Prostate gland (tissue), 2 donors: ENCODE measurements around the gene RGMB. TPM values are rescaled to one million over a fixed set of nuclear protein-coding genes. Genes with fewer than 3 reads are reported as not detected.

Experiments used
- DNase-seq: peaks from one replicate; pipeline ENCODE4 v3.0.0-alpha.2; 2019; ENCODE audit warnings: low spot score
- H3K27ac ChIP-seq, 2 donors: fragments of 200-600 bp; sonication (generic); 2 replicates each; pipeline ENCODE4 v1.5.1; 2017 to 2019
- H3K27me3 ChIP-seq: fragments of 200-600 bp; sonication (generic); replicated peaks from 2 replicates; pipeline ENCODE4 v1.5.1; 2019; ENCODE audit not compliant: insufficient read depth
- H3K36me3 ChIP-seq, 2 donors: fragments of 200-600 bp; sonication (generic); 1 replicate in 1 of 2; 2 replicates in 1 of 2; pipeline versions ENCODE4 v1.5.1 to v1.8.1; 2017 to 2019
- H3K4me1 ChIP-seq: fragments of 200-600 bp; sonication (generic); replicated peaks from 2 replicates; pipeline ENCODE4 v1.5.1; 2019
- H3K4me3 ChIP-seq, 2 donors: fragments of 200-600 bp; sonication (generic); 2 replicates each; pipeline ENCODE4 v1.5.1; 2017 to 2019
- H3K9me3 ChIP-seq: fragments of 200-600 bp; sonication (generic); 2 replicates; pipeline ENCODE4 v1.5.1; 2017
- POLR2A ChIP-seq: fragments of 450-650 bp; IDR thresholded peaks from one replicate; pipeline ENCODE4 v1.6.1; 2016; ENCODE audit warnings: antibody characterized with exemption, mild to moderate bottlenecking
- POLR2AphosphoS5 ChIP-seq: sonication (generic); formaldehyde crosslinking; IDR thresholded peaks from one replicate; pipeline ENCODE4 v1.6.1; 2017; ENCODE audit warnings: antibody characterized with exemption
- WGBS: methylation state at CpG from one replicate; pipeline ENCODE4 v1.1.5; 2018; 5-methylcytosine and 5-hydroxymethylcytosine counted together
- intact Hi-C: fragments of 100-400 bp; cut with DNase I; formaldehyde crosslinking; loops from one replicate; pipeline ENCODE4 v1.14.2; 2022
- total RNA-seq, 2 donors: library from RNA; depleted of rRNA; stranded (reverse); fragments of >200 nt; gene quantifications; one replicate each; pipeline ENCODE4 v1.1.0, GENCODE V29; 2016
- TF ChIP-seq, protein P1 (sequence below), 4 experiments: fragments of 200-600 bp in 2 of 4; fragments of 450-650 bp in 2 of 4; sonication (generic) in 2 of 4; IDR thresholded peaks; 1 replicate in 3 of 4; 2 replicates in 1 of 4; pipeline ENCODE4 v1.5.1; 2016 to 2019; ENCODE audit warnings: antibody characterized with exemption in 4 of 4, mild to moderate bottlenecking in 2 of 4, moderate library complexity in 2 of 4

RGMB gene
- total RNA-seq, 2 donors from 2014 or later = 56.5 to 62.2 TPM

DNA sequence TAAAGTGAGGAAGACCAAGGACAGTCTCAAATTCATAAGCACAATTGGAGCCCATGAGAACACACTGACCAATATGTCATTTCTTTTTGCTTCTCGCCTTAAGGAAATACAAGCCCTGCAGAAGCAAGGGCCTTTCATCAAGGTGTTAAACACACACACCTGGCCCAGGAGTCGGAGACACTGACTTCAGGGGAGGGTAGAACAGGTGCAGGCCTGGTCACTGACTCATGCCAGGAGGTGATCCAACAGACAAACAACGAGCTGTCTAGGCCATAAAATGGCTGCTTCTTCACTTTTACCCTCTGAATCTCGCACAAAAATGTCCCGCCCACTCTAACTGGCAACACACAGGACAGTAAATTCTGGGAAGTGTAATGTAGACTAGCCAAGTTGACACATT lies 62.7 kb downstream of the RGMB start:
- TF ChIP-seq POLR2AphosphoS5 (peak; percentile 35), POLR2A (no peak)
- TF ChIP-seq, protein P1, sequence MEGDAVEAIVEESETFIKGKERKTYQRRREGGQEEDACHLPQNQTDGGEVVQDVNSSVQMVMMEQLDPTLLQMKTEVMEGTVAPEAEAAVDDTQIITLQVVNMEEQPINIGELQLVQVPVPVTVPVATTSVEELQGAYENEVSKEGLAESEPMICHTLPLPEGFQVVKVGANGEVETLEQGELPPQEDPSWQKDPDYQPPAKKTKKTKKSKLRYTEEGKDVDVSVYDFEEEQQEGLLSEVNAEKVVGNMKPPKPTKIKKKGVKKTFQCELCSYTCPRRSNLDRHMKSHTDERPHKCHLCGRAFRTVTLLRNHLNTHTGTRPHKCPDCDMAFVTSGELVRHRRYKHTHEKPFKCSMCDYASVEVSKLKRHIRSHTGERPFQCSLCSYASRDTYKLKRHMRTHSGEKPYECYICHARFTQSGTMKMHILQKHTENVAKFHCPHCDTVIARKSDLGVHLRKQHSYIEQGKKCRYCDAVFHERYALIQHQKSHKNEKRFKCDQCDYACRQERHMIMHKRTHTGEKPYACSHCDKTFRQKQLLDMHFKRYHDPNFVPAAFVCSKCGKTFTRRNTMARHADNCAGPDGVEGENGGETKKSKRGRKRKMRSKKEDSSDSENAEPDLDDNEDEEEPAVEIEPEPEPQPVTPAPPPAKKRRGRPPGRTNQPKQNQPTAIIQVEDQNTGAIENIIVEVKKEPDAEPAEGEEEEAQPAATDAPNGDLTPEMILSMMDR (IDR thresholded peaks at IDR 0.05) = no peak
- intact Hi-C loops = no loop called here

DNA sequence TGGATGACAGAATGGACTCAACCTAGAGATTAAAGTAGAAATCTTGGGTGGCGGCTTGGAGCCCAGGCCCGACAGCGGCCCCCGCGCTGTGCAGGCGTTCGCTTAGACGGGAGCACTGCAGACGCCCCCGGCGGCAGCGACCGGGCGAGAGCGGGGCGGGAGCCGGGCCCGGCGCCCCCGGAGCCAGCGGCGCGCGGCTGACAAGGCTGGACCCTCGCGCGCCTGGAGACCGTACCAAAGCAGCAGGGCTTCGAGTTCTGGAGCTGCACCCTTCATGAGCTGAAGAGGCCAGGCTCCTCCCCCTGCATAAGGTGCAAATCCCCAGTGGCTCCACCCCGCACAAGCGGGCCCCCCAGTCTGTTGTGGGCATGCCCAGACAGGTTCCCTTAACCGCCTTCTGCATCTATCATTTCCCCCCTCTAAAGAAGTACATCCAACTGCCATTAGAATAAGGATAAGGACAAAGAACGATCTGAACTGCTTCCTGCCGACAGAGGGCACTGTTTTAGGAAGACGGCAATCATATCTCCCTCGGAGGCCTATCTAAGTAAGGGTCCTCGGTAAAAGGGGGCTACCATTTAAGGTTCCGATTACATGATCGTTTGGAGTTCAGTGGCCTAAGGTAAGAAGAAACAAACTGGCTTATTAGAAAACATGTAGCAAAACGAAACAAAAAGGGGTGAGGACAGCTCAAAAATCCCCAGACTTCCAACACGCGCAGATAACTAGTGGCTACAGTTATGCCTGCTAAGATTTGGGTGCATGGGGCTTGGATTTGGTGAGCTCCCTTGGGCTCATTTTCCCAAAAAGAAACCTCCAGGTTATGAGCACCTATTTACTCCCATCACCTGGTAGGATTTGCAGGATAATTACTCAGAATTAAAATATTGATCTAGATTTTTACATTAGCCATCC lies 66.3 kb downstream of the RGMB start:
- WGBS = 76% methylated on average over 42 of the region's 42 CpGs
- intact Hi-C loops = no loop called here
- Histone ChIP-seq H3K27me3 (no peaks in the 10 kb centered on the region), H3K9me3 (no peaks in the 10 kb centered on the region), H3K36me3 (no peaks in the 10 kb centered on the region), H3K4me1 (peaks cover 3% of the 10 kb centered on the region), H3K4me3 (no peak overlapping the region), H3K27ac (no peak overlapping the region)
- DNase-seq = no peak
- TF ChIP-seq, protein P1 (IDR thresholded peaks at IDR 0.05) = no peak
- TF ChIP-seq POLR2A (no peak), POLR2AphosphoS5 (no peak)

More for the DNA sequence above, 62.7 kb downstream of the RGMB start:
- Histone ChIP-seq H3K27ac (no peak overlapping the region), H3K27me3 (no peaks in the 10 kb centered on the region), H3K36me3 (no peaks in the 10 kb centered on the region), H3K9me3 (no peaks in the 10 kb centered on the region), H3K4me3 (no peak overlapping the region), H3K4me1 (no peaks in the 10 kb centered on the region)
- 40% methylated on average over 5 of the region's 5 CpGs for WGBS
- no peak for DNase-seq

DNA sequence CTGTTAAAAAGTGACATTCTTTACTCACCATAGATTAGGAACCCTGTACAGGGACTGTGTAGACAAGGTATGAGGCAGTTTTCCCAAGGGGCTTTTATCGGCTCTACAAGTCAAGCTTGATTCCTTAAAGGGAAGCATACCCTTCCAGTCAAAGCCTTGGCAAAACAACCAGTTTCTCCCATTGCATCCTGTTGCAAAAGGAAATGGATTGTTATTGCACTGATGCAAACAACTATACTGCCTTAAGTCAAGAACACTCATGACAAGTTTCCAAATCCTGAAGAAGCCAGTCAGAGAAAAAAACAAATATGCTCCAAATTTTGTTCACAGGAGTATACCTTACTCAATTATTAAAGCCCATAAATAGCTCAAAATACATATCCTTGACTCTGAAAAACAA lies 67.5 kb downstream of the RGMB start:
- no peak for DNase-seq
- Histone ChIP-seq H3K4me3 (no peak overlapping the region), H3K4me1 (peaks cover 3% of the 10 kb centered on the region), H3K36me3 (no peaks in the 10 kb centered on the region), H3K27me3 (no peaks in the 10 kb centered on the region), H3K27ac (no peak overlapping the region), H3K9me3 (no peaks in the 10 kb centered on the region)
- intact Hi-C loops = no loop called here
- TF ChIP-seq, protein P1 (IDR thresholded peaks at IDR 0.05) = no peak
- TF ChIP-seq POLR2AphosphoS5 (peak; percentile 28), POLR2A (no peak)
- WGBS = 64% methylated on average over 1 of the region's 1 CpG

DNA sequence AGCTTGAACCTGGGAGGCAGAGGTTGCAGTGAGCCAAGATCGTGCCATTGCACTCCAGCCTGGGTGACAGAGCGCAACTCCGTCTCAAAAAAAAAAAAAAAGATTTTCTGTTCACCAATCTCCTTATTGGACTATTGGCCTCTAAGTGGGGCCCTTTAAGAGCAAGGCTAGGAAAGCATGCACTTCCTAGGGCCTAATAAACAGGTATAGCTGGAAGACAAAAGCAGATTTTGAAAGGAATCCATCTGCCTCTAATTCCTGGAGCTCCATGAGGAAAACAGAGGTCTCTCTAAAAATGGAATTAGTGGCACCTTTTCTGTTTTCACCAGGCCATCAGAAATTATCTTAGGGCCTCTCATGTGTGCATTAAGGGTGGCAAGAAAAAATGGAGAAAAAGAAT lies 70.0 kb downstream of the RGMB start:
- Histone ChIP-seq H3K36me3 (no peaks in the 10 kb centered on the region), H3K27ac (no peak overlapping the region), H3K27me3 (no peaks in the 10 kb centered on the region), H3K4me3 (no peak overlapping the region), H3K4me1 (peaks cover 3% of the 10 kb centered on the region), H3K9me3 (no peaks in the 10 kb centered on the region)
- intact Hi-C loops = no loop called here
- DNase-seq = no peak
- TF ChIP-seq, protein P1 (IDR thresholded peaks at IDR 0.05) = no peak
- TF ChIP-seq POLR2A = no peak
- no peak for TF ChIP-seq POLR2AphosphoS5
- 97% methylated on average over 3 of the region's 3 CpGs for WGBS

DNA sequence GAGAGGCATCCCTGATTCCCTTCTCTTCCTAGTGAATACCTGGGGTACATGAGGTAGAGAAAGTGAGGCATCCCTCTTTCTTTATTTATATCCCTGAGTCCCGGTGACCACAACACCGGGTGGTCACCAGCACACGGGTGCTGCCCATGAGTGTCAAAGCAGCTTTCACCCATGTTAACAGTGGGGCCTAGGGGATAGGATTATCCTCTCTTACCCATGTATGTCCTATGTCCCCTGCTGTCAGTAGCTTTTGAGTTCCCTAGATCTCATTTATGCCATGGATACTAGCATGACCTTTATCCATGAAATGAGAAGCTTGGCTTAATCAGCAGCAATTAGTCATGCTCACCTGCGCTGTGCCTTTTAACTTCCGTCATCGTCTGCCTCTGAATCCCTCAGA lies 71.4 kb downstream of the RGMB start:
- intact Hi-C loops = no loop called here
- Histone ChIP-seq H3K27me3 (no peaks in the 10 kb centered on the region), H3K9me3 (no peaks in the 10 kb centered on the region), H3K4me3 (no peak overlapping the region), H3K4me1 (peaks cover 3% of the 10 kb centered on the region), H3K36me3 (no peaks in the 10 kb centered on the region), H3K27ac (no peak overlapping the region)
- DNase-seq = no peak
- 99% methylated on average over 6 of the region's 6 CpGs for WGBS
- no peak for TF ChIP-seq POLR2AphosphoS5
- no peak for TF ChIP-seq POLR2A
- TF ChIP-seq, protein P1 (IDR thresholded peaks at IDR 0.05) = no peak
